Measurements from ENCODE around the gene ZNF789. TPM values are rescaled to one million over a fixed set of nuclear protein-coding genes. Genes with fewer than 3 reads are reported as not detected.

The ZNF789 gene
- total and polyA plus RNA-seq, 2 experiments from 2014 or later: 9.0 to 13.8 TPM

DNA sequence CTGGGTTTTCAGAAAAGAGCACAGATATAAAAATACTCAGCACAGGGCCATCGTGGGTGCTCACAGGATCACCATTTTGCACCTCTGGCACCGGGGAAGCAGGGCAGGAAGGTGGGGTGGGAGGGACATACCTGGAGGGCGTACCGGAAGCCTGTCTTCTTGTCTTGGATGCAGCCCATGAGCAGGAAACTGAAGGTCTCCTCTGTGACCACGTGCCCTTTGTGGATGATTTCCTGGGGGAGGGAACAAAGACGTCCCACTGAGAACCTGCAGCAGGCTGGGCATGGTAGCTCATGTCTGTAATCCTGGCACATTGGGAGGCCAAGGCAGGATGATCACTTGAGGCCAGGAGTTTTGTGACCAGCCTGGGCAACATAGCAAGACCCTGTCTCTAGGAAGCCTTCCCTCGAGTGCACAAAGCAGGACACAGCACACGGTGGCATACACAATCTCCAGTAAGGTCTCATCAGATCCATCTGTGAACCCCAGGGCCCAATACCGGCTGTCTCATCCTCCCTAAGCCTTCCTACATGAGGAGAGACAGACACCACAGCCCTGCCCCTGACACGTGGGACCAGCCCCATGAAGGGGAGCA lies 43.6 kb upstream of the ZNF789 start:
- no peak overlapping the region for H3K27ac Mint-ChIP-seq
- H3K4me1 ChIP-seq (ENCODE audit: insufficient read depth): no peaks in the 10 kb centered on the region
- H3K9me3 Mint-ChIP-seq: peaks cover 2% of the 10 kb centered on the region; the same call in 1 of the 3 replicates
- no peaks in the 10 kb centered on the region for H3K9me2 ChIP-seq (ENCODE audit: insufficient read depth)
- ATAC-seq (no peak), DNase-seq (ENCODE audit: low spot score) (no peak)
- H3K27ac ChIP-seq (ENCODE audit: low read depth): no peak overlapping the region
- H3K27me3 Mint-ChIP-seq (ENCODE audit: insufficient read depth, low read depth, poor library complexity): peaks cover 2% of the 10 kb centered on the region
- H3F3A ChIP-seq (replicated peaks; ENCODE audit: low read depth): no peaks in the 10 kb centered on the region
- peaks cover 10% of the 10 kb centered on the region for H3K36me3 ChIP-seq (ENCODE audit: insufficient read depth)
- no peaks in the 10 kb centered on the region for H3K27me3 ChIP-seq (ENCODE audit: insufficient read depth)
- H2AFZ ChIP-seq: no peak overlapping the region
- H4K20me1 ChIP-seq (replicated peaks; ENCODE audit: insufficient read depth): no peaks in the 10 kb centered on the region; the same call in 1 of the 2 replicates
- no peaks in the 10 kb centered on the region for H3K4me1 Mint-ChIP-seq
- H3K4me3 Mint-ChIP-seq: no peak overlapping the region
- TF ChIP-seq STAT1 (IDR thresholded peaks at IDR 0.05; ENCODE audit: unreplicated experiment): no peak
- TF ChIP-seq ZNF114 (CRISPR knock-in tag; IDR thresholded peaks at IDR 0.05): no peak
- TF ChIP-seq EZH2phosphoT487 (IDR thresholded peaks at IDR 0.05; ENCODE audit: unreplicated experiment): no peak
- no peak for TF ChIP-seq JUNB (IDR thresholded peaks at IDR 0.05; ENCODE audit: unreplicated experiment)
- TF ChIP-seq ZNF331 (CRISPR knock-in tag; IDR thresholded peaks at IDR 0.05; ENCODE audit: low read depth): no peak
- TF ChIP-seq REST (IDR thresholded peaks at IDR 0.05; ENCODE audit: unreplicated experiment): no peak
- no peak for TF ChIP-seq POLR2AphosphoS5 (IDR thresholded peaks at IDR 0.05; ENCODE audit: low read depth)
- no peak for TF ChIP-seq CREB1 (CRISPR knock-in tag; IDR thresholded peaks at IDR 0.05; ENCODE audit: low read depth)
- TF ChIP-seq EZH2 (IDR thresholded peaks at IDR 0.05; ENCODE audit: low read depth, unreplicated experiment): no peak
- no peak for TF ChIP-seq ZNF462 (CRISPR knock-in tag; IDR thresholded peaks at IDR 0.05)
- TF ChIP-seq, protein P1, sequence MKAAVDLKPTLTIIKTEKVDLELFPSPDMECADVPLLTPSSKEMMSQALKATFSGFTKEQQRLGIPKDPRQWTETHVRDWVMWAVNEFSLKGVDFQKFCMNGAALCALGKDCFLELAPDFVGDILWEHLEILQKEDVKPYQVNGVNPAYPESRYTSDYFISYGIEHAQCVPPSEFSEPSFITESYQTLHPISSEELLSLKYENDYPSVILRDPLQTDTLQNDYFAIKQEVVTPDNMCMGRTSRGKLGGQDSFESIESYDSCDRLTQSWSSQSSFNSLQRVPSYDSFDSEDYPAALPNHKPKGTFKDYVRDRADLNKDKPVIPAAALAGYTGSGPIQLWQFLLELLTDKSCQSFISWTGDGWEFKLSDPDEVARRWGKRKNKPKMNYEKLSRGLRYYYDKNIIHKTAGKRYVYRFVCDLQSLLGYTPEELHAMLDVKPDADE (IDR thresholded peaks at IDR 0.05): no peak
- no peaks in the 10 kb centered on the region for H3K79me2 ChIP-seq (replicated peaks; ENCODE audit: insufficient read depth)
- no peak overlapping the region for H3K4me2 ChIP-seq
- no peak overlapping the region for H3K4me3 ChIP-seq
- peaks cover 75% of the 10 kb centered on the region for H3K36me3 Mint-ChIP-seq (ENCODE audit: low read depth)

All from GM23338 (cell line).